ENCODE measurements around the gene LCE1A.

Gene LCE1A

GRCh38 chr1:152823294-152823693, 4.0 kb upstream of the LCE1A start:
- POLR2A ChIA-PET, result no interaction called here
- TF ChIP-seq ZNF426 (tag by site-specific recombination; IDR thresholded peaks at IDR 0.05) (no peak), TSHZ1 (tag by site-specific recombination; IDR thresholded peaks at IDR 0.05; ENCODE audit: borderline replicate concordance) (no peak), ZNF501 (tag by site-specific recombination; IDR thresholded peaks at IDR 0.05) (no peak), SCRT1 (tag by site-specific recombination; IDR thresholded peaks at IDR 0.05; ENCODE audit: borderline replicate concordance) (no peak), ZNF2 (tag by site-specific recombination; IDR thresholded peaks at IDR 0.05) (no peak), ZNF449 (tag by site-specific recombination; IDR thresholded peaks at IDR 0.05) (no peak), PRDM2 (tag by site-specific recombination; IDR thresholded peaks at IDR 0.05; ENCODE audit: borderline replicate concordance) (no peak), BCL6B (tag by site-specific recombination; IDR thresholded peaks at IDR 0.05) (no peak), REST (tag by site-specific recombination; IDR thresholded peaks at IDR 0.05) (no peak), ZNF664 (tag by site-specific recombination; IDR thresholded peaks at IDR 0.05) (no peak), ZSCAN23 (tag by site-specific recombination; IDR thresholded peaks at IDR 0.05) (no peak), ZFP37 (tag by site-specific recombination; IDR thresholded peaks at IDR 0.05) (no peak), ZNF155 (tag by site-specific recombination; IDR thresholded peaks at IDR 0.05) (no peak), ZNF174 (tag by site-specific recombination; IDR thresholded peaks at IDR 0.05) (no peak), GFI1B (tag by site-specific recombination; IDR thresholded peaks at IDR 0.05) (no peak)
- Histone ChIP-seq H3K27ac (ENCODE audit: extremely low read depth, low read depth, low read length) (no peak overlapping the region), H3K9me3 (ENCODE audit: control insufficient read depth, insufficient read depth, low read depth, low read length) (no peaks in the 10 kb centered on the region), H3K4me3 (ENCODE audit: low read depth, low read length) (no peak overlapping the region), H3K36me3 (ENCODE audit: control insufficient read depth in 2 of 2, insufficient read depth in 1 of 2, low read length in 2 of 2) (no peaks in the 10 kb centered on the region), H3K4me1 (ENCODE audit: control insufficient read depth, insufficient read depth, low read length) (no peaks in the 10 kb centered on the region)
- CTCF ChIA-PET, result no interaction called here
